HEK293 (cell line): ENCODE measurements around the gene RNF123.

Experiments
- CTCF ChIA-PET: fragments of 350-600 bp; formaldehyde crosslinking; extraction: SDS; loops from one replicate; lab custom pipeline; 2021; ENCODE audit warnings: antibody characterized with exemption; lab: Yijun Ruan, JAX
- POLR2A ChIA-PET: fragments of 300-600 bp; formaldehyde crosslinking; extraction: SDS; loops from one replicate; lab custom pipeline; 2020; ENCODE audit warnings: antibody characterized with exemption, inconsistent platforms; lab: Yijun Ruan, JAX
- H3K27ac ChIP-seq: fragments of 200-500 bp; sonication (Bioruptor generic); 2 replicates; pipeline ENCODE4 v1.5.1; 2014; ENCODE audit warnings: low read depth, low read length, control low read depth, inconsistent platforms; ENCODE audit errors: extremely low read depth
- H3K36me3 ChIP-seq, 2 experiments: fragments of 200-500 bp in 1 of 2; sonication (Bioruptor generic) in 1 of 2; 1 replicate in 1 of 2; 2 replicates in 1 of 2; pipeline ENCODE4 v1.5.1; 2014 to 2017; ENCODE audit warnings: inconsistent platforms in 2 of 2, low read length in 2 of 2; ENCODE audit not compliant: control insufficient read depth in 2 of 2, insufficient read depth in 1 of 2
- H3K4me1 ChIP-seq: fragments of 200-500 bp; sonication (Bioruptor generic); 2 replicates; pipeline ENCODE4 v1.5.1; 2014; ENCODE audit warnings: mild to moderate bottlenecking, low read length, inconsistent platforms; ENCODE audit not compliant: control insufficient read depth, insufficient read depth
- H3K4me3 ChIP-seq: 2 replicates; pipeline ENCODE4 v1.5.1; 2011; ENCODE audit warnings: low read depth, mild to moderate bottlenecking, control low read depth, low read length, moderate library complexity
- H3K9me3 ChIP-seq: fragments of 200-500 bp; sonication (Bioruptor generic); 2 replicates; pipeline ENCODE4 v1.5.1; 2014; ENCODE audit warnings: low read depth, low read length, inconsistent platforms; ENCODE audit not compliant: control insufficient read depth, insufficient read depth
- GLI2 ChIP-seq: fragments of 450-650 bp; formaldehyde crosslinking; IDR thresholded peaks from 2 replicates; pipeline ENCODE4; 2017; ENCODE audit warnings: missing biosample characterization, missing genetic modification characterization, low read depth, borderline replicate concordance
- HOXC10 ChIP-seq: sonication (generic); formaldehyde crosslinking; IDR thresholded peaks from 2 replicates; pipeline ENCODE4 v1.8.1; 2023; ENCODE audit warnings: mild to moderate bottlenecking, missing genetic modification reagents
- SP2 ChIP-seq: fragments of 450-650 bp; formaldehyde crosslinking; IDR thresholded peaks from 2 replicates; pipeline ENCODE4 v1.5.1; 2016; ENCODE audit warnings: missing biosample characterization, missing genetic modification characterization
- SP3 ChIP-seq: fragments of 450-650 bp; formaldehyde crosslinking; IDR thresholded peaks from 2 replicates; pipeline ENCODE4 v1.5.1; 2016; ENCODE audit warnings: missing biosample characterization, missing genetic modification characterization
- ZNF146 ChIP-seq: fragments of 450-650 bp; formaldehyde crosslinking; IDR thresholded peaks from 2 replicates; pipeline ENCODE4 v1.5.1; 2016; ENCODE audit warnings: missing biosample characterization, missing genetic modification characterization
- ZNF16 ChIP-seq: fragments of 450-650 bp; formaldehyde crosslinking; IDR thresholded peaks from 2 replicates; pipeline ENCODE4 v1.5.1; 2016; ENCODE audit warnings: low read depth, missing biosample characterization, missing genetic modification characterization
- ZNF19 ChIP-seq: fragments of 450-650 bp; formaldehyde crosslinking; IDR thresholded peaks from 2 replicates; pipeline ENCODE4; 2016; ENCODE audit warnings: missing biosample characterization, missing genetic modification characterization, low read depth
- ZNF324 ChIP-seq: fragments of 450-650 bp; formaldehyde crosslinking; IDR thresholded peaks from 2 replicates; pipeline ENCODE4 v1.5.1; 2016; ENCODE audit warnings: missing biosample characterization, missing genetic modification characterization
- ZNF510 ChIP-seq: fragments of 450-650 bp; formaldehyde crosslinking; IDR thresholded peaks from 2 replicates; pipeline ENCODE4 v1.5.1; 2018; ENCODE audit warnings: mild to moderate bottlenecking, missing genetic modification characterization, missing biosample characterization; ENCODE audit not compliant: insufficient replicate concordance
- ZNF600 ChIP-seq: fragments of 450-650 bp; formaldehyde crosslinking; IDR thresholded peaks from 2 replicates; pipeline ENCODE4 v1.5.1; 2016; ENCODE audit warnings: missing biosample characterization, missing genetic modification characterization
- ZNF623 ChIP-seq: fragments of 450-650 bp; formaldehyde crosslinking; IDR thresholded peaks from 2 replicates; pipeline ENCODE4 v1.5.1; 2016; ENCODE audit warnings: missing biosample characterization, missing genetic modification characterization
- ZNF837 ChIP-seq: fragments of 450-650 bp; formaldehyde crosslinking; IDR thresholded peaks from 2 replicates; pipeline ENCODE4 v1.5.1; 2016; ENCODE audit warnings: missing biosample characterization, missing genetic modification characterization
- TF ChIP-seq, protein P1 (sequence below): fragments of 450-650 bp; formaldehyde crosslinking; IDR thresholded peaks from 2 replicates; pipeline ENCODE4 v1.5.1; 2016; ENCODE audit warnings: missing biosample characterization, missing genetic modification characterization
- TF ChIP-seq, protein P2 (sequence below): fragments of 450-650 bp; formaldehyde crosslinking; IDR thresholded peaks from 2 replicates; pipeline ENCODE4 v1.5.1; 2016; ENCODE audit warnings: missing biosample characterization, missing genetic modification characterization
- TF ChIP-seq, protein P3 (sequence below): fragments of 450-650 bp; formaldehyde crosslinking; IDR thresholded peaks from 2 replicates; pipeline ENCODE4 v1.5.0; 2017; ENCODE audit warnings: missing biosample characterization, missing genetic modification characterization, borderline replicate concordance
- TF ChIP-seq, protein P4 (sequence below): fragments of 450-650 bp; formaldehyde crosslinking; IDR thresholded peaks from 2 replicates; pipeline ENCODE4 v1.5.1; 2017; ENCODE audit warnings: missing biosample characterization, missing genetic modification characterization
- TF ChIP-seq, protein P5 (sequence below): fragments of 450-650 bp; formaldehyde crosslinking; conservative IDR thresholded peaks from 2 replicates; pipeline ENCODE4 v1.5.1; 2016; ENCODE audit warnings: low read depth, missing biosample characterization, missing genetic modification characterization

Gene RNF123

DNA sequence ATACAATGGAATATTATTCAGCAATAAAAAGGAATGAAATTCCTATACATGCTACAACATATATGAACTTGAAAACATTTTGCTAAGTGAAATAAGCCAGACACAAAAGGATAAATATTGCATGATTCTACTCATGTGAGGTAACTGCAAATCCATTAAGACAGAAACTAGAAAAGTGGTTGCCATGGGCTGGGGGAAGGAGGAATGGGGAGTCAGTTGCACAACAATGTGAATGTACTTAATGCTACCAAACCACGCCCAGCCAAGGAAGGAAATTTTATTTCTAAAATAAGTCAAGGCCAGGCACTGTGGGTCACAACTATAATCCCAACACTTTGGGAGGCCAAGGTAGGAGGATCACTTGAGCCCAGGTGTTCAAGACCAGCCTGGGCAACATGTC is 44.2 kb downstream of the RNF123 start:
- Histone ChIP-seq H3K4me1 (no peaks in the 10 kb centered on the region), H3K27ac (no peak overlapping the region), H3K36me3 (peaks cover 25 to 84% of the 10 kb centered on the region in 2 experiments; a peak in 2 of 3 replicates), H3K9me3 (no peaks in the 10 kb centered on the region)
- POLR2A ChIA-PET = interaction anchor here (0.6 kb wide), 2 partner anchors 60 to 849 kb away, joined by 3 to 5 read pairs; no protein-coding TSS in a partner anchor
- TF ChIP-seq SP2 (tag by site-specific recombination) (no peak), ZNF324 (no peak), ZNF623 (tag by site-specific recombination) (no peak), ZNF16 (tag by site-specific recombination) (no peak), ZNF19 (tag by site-specific recombination) (no peak), SP3 (no peak), ZNF146 (tag by site-specific recombination) (peak; percentile 75; the same call in 1 of the 2 replicates)
- TF ChIP-seq, protein P1, sequence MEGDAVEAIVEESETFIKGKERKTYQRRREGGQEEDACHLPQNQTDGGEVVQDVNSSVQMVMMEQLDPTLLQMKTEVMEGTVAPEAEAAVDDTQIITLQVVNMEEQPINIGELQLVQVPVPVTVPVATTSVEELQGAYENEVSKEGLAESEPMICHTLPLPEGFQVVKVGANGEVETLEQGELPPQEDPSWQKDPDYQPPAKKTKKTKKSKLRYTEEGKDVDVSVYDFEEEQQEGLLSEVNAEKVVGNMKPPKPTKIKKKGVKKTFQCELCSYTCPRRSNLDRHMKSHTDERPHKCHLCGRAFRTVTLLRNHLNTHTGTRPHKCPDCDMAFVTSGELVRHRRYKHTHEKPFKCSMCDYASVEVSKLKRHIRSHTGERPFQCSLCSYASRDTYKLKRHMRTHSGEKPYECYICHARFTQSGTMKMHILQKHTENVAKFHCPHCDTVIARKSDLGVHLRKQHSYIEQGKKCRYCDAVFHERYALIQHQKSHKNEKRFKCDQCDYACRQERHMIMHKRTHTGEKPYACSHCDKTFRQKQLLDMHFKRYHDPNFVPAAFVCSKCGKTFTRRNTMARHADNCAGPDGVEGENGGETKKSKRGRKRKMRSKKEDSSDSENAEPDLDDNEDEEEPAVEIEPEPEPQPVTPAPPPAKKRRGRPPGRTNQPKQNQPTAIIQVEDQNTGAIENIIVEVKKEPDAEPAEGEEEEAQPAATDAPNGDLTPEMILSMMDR = no peak
- TF ChIP-seq, all 188 proteins: peak for 1
- CTCF ChIA-PET = interaction anchor here (1.4 kb wide), 1 partner anchor 69 kb away, joined by 3 read pairs; no protein-coding TSS in a partner anchor
- H3K4me3 ChIP-seq = no peak overlapping the region

DNA sequence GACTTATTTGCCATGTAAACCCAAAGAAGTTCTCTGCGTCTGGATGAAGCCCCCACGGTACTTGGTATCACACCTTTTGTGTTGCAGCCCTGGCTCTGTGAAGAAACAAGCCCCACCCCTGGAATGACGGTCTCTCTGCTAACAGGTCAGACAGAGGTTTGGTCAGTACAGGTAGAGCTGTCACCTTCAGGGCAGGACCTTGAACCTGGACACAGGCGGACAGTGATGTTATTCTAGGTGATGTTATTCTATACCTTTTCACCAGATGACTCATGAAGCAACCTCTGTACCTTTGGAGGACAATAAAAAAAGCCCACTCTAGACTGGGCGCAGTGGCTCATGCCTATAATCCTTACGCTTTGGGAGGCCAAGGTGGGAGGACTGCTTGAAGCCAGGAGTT is 45.4 kb downstream of the RNF123 start:
- no peak overlapping the region for H3K27ac ChIP-seq
- POLR2A ChIA-PET = no interaction called here
- H3K9me3 ChIP-seq = no peaks in the 10 kb centered on the region
- H3K36me3 ChIP-seq = peaks cover 24 to 84% of the 10 kb centered on the region in 2 experiments; a peak in 2 of 3 replicates
- CTCF ChIA-PET = interaction anchor here (1.4 kb wide), 1 partner anchor 67 kb away, joined by 3 read pairs; no protein-coding TSS in a partner anchor
- no peaks in the 10 kb centered on the region for H3K4me1 ChIP-seq
- H3K4me3 ChIP-seq = no peak overlapping the region
- TF ChIP-seq HOXC10 = no peak
- TF ChIP-seq ZNF510 (tag by site-specific recombination) = no peak
- no peak for TF ChIP-seq ZNF600
- TF ChIP-seq, protein P2, sequence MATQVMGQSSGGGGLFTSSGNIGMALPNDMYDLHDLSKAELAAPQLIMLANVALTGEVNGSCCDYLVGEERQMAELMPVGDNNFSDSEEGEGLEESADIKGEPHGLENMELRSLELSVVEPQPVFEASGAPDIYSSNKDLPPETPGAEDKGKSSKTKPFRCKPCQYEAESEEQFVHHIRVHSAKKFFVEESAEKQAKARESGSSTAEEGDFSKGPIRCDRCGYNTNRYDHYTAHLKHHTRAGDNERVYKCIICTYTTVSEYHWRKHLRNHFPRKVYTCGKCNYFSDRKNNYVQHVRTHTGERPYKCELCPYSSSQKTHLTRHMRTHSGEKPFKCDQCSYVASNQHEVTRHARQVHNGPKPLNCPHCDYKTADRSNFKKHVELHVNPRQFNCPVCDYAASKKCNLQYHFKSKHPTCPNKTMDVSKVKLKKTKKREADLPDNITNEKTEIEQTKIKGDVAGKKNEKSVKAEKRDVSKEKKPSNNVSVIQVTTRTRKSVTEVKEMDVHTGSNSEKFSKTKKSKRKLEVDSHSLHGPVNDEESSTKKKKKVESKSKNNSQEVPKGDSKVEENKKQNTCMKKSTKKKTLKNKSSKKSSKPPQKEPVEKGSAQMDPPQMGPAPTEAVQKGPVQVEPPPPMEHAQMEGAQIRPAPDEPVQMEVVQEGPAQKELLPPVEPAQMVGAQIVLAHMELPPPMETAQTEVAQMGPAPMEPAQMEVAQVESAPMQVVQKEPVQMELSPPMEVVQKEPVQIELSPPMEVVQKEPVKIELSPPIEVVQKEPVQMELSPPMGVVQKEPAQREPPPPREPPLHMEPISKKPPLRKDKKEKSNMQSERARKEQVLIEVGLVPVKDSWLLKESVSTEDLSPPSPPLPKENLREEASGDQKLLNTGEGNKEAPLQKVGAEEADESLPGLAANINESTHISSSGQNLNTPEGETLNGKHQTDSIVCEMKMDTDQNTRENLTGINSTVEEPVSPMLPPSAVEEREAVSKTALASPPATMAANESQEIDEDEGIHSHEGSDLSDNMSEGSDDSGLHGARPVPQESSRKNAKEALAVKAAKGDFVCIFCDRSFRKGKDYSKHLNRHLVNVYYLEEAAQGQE (tag by site-specific recombination) = no peak
- TF ChIP-seq GLI2 (tag by site-specific recombination) = no peak
- TF ChIP-seq, protein P3, sequence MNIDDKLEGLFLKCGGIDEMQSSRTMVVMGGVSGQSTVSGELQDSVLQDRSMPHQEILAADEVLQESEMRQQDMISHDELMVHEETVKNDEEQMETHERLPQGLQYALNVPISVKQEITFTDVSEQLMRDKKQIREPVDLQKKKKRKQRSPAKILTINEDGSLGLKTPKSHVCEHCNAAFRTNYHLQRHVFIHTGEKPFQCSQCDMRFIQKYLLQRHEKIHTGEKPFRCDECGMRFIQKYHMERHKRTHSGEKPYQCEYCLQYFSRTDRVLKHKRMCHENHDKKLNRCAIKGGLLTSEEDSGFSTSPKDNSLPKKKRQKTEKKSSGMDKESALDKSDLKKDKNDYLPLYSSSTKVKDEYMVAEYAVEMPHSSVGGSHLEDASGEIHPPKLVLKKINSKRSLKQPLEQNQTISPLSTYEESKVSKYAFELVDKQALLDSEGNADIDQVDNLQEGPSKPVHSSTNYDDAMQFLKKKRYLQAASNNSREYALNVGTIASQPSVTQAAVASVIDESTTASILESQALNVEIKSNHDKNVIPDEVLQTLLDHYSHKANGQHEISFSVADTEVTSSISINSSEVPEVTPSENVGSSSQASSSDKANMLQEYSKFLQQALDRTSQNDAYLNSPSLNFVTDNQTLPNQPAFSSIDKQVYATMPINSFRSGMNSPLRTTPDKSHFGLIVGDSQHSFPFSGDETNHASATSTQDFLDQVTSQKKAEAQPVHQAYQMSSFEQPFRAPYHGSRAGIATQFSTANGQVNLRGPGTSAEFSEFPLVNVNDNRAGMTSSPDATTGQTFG (tag by site-specific recombination) = no peak
- TF ChIP-seq, protein P4, sequence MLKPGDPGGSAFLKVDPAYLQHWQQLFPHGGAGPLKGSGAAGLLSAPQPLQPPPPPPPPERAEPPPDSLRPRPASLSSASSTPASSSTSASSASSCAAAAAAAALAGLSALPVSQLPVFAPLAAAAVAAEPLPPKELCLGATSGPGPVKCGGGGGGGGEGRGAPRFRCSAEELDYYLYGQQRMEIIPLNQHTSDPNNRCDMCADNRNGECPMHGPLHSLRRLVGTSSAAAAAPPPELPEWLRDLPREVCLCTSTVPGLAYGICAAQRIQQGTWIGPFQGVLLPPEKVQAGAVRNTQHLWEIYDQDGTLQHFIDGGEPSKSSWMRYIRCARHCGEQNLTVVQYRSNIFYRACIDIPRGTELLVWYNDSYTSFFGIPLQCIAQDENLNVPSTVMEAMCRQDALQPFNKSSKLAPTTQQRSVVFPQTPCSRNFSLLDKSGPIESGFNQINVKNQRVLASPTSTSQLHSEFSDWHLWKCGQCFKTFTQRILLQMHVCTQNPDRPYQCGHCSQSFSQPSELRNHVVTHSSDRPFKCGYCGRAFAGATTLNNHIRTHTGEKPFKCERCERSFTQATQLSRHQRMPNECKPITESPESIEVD = no peak
- no peak for TF ChIP-seq ZNF837 (tag by site-specific recombination)
- TF ChIP-seq, protein P5, sequence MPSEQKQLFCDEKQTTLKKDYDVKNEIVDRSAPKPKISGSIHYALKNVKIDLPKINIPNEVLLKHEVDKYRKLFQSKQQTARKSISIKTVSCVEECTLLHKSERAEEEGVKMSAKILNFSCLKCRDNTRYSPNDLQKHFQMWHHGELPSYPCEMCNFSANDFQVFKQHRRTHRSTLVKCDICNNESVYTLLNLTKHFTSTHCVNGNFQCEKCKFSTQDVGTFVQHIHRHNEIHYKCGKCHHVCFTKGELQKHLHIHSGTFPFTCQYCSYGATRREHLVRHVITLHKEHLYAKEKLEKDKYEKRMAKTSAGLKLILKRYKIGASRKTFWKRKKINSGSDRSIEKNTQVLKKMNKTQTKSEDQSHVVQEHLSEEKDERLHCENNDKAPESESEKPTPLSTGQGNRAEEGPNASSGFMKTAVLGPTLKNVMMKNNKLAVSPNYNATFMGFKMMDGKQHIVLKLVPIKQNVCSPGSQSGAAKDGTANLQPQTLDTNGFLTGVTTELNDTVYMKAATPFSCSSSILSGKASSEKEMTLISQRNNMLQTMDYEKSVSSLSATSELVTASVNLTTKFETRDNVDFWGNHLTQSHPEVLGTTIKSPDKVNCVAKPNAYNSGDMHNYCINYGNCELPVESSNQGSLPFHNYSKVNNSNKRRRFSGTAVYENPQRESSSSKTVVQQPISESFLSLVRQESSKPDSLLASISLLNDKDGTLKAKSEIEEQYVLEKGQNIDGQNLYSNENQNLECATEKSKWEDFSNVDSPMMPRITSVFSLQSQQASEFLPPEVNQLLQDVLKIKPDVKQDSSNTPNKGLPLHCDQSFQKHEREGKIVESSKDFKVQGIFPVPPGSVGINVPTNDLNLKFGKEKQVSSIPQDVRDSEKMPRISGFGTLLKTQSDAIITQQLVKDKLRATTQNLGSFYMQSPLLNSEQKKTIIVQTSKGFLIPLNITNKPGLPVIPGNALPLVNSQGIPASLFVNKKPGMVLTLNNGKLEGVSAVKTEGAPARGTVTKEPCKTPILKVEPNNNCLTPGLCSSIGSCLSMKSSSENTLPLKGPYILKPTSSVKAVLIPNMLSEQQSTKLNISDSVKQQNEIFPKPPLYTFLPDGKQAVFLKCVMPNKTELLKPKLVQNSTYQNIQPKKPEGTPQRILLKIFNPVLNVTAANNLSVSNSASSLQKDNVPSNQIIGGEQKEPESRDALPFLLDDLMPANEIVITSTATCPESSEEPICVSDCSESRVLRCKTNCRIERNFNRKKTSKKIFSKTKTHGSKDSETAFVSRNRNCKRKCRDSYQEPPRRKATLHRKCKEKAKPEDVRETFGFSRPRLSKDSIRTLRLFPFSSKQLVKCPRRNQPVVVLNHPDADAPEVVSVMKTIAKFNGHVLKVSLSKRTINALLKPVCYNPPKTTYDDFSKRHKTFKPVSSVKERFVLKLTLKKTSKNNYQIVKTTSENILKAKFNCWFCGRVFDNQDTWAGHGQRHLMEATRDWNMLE (tag by site-specific recombination) = no peak
- TF ChIP-seq, protein P1 = no peak
